ENCODE results near the gene FXYD4.
"Not testable (repeated sequence)": the region's sequence is repeated elsewhere in the genome, so short reads cannot be mapped to it uniquely, and the experiment has no call there.

The FXYD4 gene

DNA sequence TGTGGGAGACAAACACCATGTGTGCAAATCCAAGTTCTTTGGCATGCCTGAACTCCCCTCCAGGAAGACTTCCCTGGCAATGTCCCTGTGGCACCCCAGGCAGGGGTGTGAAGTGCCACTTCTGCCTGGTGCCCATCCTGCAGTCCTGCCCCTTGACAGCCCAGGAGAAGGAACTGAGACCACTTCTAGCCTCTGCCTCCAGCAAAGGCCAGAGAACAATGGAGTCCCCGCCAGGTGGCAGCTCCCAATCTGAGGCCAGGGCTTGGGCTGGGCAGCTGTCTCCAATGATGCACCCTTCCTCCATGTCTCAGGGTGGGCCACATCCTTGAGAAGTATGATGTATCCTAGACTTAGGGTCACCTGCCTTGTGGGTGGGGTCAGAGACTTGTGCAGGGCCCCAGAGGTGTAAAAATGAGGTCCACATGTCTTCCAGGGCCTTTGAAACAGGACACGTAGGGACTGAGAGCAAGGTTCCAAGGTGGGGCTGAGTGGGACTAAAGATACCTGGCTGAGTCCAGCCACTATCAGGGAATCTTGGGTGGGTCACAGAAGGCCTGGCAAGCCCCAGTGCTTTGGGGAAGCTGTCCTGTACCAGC is 5.5 kb downstream of the FXYD4 start:
- DNase-seq, result no peak

DNA sequence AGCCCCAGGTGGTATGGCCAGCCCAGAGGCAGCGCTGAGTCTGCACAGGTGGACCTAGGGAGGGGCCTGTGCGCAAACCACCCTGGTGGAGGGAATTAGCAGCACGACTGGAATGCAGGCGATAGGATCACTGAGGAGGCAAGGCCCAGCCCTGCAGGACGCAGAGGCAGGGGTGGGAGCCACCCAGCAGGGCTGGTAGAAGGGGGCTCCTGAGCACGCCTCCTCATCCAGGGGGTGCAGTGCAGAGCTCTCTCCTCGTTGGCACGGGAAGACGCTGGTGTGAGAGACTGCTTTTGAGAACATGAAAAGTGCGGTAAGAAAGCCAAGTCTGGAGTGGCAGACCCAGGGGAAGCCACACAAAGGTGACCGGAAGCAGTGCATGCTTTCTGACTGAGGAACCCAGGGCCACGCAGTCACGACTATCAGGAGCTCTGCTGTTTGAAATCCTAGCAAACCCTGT is 6.0 kb downstream of the FXYD4 start:
- DNase-seq, result no peak

DNA sequence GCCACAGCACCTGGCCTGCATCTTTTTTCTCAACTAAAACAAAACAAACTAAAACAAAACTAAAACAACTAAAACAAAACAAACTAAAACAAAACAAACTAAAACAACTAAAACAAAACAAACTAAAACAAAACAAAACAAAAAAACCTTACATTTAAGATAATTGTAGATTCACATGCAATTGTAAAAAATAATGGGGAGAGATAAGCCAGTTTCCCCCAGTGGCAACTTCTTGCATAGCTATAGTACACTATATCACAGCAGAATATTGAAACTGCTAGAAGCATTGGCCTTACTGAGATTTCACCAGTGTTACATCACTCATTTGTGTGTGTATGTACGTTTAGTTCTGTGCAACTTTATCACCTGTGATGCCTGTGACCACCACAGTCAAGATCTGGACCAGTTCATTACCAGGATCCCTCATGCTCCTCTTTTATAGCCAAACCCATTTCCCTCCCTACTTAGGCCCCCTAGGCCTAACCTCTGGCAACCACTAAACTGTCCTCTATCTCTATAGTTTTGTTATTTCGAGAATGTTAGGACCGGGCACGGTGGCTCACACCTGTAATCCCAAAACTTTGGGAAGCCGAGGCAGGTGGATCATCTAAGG is 9.3 kb downstream of the FXYD4 start:
- DNase-seq, result no peak

DNA sequence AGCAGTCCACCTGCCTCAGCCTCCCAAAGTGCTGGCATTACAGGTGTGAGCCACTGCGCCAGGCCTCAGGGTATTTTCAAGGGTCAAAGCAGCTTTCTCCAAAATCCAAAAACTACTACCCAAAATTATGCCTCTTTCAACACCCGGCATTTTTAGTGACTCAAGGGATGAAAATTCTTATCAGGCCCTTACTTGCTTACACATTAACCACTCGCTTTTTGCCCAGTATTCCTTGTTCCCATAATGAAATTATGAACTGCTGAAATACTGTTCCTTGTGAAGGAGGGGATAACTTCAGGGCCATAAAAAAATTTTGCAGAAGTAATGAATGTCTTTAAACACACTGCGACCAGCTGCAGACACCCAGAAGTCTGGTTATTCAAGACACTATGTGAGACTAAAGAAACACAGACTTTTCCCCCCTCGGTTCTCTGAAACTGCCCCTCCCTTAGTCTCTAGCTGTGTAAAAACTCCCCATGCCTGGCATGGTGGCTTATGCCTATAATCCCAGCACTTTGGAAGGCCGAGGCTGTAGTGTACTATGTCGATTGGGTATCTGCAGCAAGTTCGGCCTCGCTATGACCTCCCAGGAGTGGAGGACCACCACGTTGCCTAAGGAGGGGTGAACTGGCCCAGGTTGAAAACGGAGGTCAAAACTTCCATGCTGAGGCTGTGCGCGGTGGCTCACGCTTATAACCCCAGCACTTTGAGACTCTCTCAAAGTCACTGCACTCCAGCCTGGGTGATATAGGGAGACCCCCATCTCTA is 12.0 kb downstream of the FXYD4 start:
- no peak for DNase-seq

DNA sequence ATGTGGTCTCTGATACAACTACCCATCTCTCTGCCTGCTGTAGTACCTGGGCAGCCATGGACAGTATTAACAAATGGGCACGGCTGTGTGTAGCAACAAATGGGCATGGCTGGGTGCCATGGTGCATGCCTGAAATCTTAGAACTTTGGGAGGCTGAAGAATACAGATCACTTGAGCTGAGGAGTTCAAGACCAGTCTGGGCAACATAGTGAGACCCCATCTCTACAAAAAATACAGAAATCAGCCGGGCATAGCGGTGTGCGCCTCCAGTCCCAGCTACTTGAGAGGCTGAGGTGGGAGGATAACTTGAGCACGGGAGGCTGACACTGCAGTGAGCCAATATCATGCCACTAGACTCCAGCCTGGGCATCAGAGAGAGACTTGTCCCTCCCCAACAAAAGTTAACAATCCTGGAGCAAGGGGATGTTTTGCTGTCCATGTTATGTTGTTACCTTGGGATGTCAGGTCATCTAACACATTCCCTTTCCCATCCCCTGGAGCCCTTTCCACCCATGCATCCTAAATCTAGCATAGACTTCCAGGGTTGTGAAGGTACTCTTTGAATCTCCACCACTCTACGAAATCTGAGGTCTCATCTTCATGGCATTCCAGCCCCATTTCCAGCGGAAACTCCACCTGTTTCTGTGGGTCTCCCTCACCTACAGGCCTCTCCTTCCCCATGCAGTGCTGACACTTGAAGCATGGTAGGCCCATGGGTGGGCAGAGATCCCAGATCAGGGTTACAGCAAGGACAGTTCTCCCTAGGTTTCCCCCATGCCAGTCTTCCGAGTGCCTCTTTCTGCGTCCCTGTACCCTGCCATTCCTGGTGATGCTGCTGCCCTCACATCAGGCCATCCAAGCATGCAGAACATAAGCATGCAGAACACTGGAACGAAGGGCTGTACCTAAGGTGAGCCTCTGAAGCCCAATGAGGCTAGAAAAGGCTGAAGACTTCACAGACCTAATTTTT is 13.1 kb downstream of the FXYD4 start:
- DNase-seq, result no peak

DNA sequence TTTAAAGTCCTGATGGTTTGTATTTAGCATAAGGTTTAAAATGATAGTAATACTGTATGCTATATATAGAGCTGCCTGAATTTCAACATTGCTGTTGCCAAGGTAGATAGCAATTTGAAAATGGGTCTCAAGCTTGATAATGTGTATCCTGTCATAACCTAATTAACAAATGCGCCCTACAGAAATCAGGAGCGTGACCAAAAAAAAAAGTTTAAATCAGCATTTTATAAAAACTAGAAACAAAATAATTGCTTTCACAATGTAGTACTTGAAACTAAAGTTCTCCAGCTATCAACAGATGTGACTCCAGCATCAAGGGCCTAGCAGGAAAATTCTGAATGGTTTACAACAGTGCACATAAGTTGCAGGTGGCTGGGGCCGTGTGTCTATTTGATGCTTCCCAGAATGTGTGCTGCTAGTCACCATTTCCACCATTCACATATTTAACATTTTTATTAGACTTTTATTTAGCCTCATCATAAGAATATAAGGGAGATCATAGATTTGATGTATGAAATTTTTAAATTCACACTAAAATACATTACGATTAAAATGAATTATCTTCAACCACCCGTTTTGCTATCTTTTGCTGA is 14.1 kb downstream of the FXYD4 start:
- DNase-seq, result no peak

DNA sequence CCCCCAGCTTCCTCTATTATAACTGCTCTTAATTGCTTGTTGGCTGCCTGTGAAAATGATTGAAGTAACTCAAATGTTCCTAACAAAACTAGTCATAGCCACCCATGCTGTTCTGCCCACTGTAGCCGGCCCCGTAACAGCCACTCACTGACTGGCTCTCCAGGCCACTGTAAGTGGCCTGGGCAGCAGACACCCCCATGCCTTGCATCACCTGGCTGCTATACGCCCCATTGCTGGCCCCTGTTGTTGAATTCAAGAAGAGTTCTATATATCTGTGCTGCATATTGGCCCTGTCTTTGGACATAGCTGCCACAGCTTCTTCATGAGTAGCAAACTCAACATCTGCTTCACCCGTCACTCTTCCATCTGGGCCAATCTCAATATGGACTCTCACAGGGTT is 15.1 kb downstream of the FXYD4 start:
- DNase-seq, result no peak

DNA sequence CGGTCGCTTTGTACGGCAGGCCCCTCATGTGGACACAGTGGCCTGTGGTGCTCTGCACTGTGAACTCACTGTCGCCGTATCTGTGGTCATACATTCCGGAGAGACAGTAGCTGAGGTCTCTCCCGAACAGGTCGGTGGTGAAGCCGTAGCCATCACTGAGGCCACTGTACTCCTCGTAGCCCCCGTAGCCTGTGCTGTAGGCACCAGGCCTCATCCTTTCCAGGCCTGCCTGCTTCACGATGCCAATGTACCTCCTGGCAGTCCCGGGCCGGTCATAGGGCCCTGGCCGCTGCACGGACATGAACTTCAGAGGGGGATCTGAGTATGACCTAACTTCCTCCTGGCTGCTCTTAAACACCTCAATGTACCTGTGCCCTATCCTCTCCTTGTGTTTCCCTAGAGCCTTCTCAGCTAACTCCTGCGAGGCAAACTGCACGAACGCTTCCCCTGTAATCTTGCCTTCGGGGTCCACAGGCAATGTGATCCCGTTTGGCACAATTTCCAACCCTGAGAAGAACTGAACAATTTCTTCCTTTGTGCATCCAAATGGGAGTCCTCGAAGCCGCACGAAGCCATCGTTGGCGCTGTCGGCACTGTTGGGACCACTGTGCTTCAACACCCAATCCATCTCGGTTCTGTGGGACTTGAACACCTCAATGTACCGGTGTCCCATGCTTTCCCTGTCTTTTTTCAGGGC is 15.7 kb downstream of the FXYD4 start:
- DNase-seq, result no peak

DNA sequence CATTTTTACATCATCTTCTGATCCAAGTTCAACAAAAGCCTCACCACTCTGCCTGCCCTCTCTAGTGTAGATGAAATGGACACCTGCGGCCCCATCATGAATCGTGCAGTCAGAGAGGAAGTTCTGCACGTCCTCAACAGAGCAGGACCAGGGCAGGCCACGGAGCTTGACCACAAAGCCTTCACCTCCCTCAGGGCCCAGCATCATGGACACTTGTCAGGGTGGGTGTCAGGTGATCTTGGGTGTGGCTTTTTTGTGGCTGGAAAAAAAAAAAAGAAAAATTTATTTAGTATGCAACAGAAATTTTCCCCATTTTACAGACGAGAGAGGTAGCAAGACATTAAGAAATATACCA is 16.2 kb downstream of the FXYD4 start:
- DNase-seq, result no peak

DNA sequence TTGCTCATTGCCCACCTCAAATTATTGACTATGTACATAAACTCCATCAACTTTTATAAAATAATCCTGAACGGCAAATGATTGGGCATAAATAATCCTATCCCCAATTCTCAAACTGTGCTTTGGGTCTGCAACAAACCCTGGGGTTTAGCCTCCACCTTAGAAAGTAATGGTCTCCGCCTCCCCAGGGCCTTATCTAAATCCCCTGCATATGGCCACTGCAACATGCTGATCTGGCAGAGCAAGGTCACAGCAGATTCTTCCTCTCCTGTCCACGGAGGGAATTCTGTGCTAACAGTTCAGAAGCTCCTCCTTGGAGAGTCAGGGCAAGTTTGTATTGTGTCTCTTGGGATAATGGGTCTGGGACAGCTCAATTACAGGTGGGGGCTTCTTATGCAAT is 18.4 kb downstream of the FXYD4 start:
- no peak for DNase-seq

DNA sequence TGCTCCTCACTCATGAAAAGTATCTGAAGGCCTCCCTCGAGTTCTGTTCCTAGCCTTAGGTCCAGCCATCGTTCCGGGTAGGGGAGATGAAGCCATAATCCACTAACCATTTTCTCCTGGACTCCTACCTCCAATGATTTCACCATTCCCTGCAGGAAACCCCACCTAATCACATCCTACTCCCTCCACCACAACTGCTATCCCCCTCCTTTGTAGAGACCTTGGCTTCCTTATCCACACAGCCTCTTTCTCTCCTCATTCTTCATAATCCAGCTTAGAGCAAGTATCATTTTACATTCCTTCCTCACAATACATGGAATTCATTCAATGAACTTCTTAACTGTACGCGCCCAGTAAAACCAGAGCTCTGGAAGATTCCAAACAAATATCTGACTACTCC is 18.9 kb downstream of the FXYD4 start:
- DNase-seq, result no peak

DNA sequence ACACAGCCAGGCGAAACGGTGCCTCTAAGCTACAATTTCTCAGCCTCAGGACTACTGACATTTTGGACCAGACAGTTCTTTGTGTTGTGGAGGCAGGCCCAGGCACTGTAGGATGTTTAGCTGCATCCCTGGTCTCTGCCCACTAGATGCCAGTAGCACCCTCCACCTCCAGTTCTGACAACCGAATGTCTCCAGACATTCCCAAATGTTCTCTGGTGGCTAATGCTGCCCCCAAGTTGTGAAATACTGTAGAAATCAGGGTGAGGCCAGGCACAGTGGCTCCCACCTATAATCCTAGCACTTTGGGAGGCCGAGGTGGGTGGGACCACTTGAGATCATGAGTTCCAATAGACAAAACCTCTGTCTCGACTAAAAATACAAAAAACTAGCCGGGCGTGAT is 19.3 kb downstream of the FXYD4 start:
- DNase-seq, result no peak

DNA sequence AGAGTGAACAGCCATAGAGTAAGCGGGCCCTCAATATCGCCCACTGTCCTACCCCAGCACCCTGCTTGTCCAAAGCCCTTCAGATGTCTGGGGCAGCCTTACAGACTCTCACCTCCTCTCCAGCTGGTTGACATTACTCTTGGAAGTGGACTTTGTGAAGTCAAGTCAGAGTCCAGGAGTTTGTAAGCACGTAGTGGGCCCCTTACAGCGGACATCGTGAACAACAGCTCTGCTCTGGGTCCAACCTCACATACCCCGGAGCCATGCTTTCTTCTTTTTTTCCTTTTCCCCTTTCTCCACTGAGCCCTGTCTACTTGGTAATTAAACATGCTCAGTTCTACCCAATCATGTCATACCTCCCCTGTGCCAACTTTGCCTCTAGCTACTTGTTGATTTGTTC is 20.1 kb downstream of the FXYD4 start:
- DNase-seq, result no peak

DNA sequence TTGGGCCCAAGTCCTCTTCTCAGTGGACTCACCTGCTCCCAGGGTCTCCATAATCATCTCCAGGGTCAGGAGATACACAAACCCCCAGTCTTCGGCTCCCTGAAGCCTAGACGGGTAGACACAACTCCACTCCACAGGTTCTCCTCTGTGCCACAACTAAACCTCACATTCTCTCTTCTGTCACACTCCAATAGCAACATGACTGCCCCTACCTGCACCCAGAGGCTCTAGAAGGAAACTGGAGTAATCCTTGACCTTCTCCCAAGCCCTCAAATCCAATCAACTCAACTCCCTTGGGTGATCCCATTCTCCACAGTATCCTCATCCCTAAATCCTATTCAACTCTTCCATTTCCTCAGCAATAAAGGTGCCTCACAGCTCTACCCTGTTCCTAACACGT is 21.3 kb downstream of the FXYD4 start:
- no peak for DNase-seq

DNA sequence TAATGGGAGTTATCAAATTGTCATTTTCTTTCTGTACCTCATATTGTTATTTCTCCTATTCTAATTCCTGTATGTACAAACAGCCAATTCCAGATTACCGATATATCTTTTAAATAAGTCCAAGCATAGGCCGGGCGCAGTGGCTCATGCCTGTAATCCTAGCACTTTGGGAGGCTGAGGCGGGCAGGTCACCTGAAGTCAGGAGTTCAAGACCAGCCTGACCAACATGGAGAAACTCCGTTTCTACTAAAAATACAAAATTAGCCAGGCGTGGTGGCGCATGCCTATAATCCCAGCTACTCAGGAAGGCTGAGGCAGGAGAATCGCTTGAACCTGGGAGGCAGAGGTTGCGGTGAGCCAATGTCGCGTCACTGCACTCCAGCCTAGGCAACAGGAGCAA is 21.8 kb downstream of the FXYD4 start:
- not testable (repeated sequence) for DNase-seq

DNA sequence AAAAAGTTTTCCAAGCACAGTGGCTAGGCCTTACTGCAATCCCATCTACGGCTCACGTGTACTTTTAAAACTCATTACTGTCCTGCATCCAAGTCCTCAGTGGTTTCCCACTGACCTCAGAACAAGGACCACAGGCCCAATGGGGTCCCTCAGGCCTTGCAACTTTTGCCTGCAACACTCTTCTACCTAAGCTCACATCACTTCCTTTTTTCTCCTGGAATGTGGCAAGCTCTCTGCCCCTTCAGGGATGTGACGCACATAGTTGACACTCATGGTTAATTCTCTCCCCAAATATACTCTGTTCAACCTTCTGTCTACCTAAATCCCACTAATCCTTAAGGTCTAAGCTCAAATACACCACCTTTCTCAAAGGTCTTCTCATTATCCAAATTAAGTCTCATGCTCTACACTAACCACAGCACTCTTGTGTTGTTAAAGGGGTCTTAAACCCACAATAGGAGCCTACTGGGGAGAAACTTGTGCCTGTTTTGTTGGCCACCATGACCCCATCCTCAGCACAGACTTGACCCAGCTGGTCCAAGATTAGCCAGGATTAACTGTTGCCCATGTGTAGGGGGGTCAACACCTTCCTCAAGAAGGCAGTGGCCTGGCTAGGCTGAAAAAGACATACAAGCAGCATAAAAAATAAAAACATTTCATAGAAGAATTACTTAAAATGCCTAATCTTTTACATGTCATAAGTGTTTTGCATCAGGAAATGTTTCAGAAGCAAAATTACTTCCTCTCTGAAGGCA is 22.3 kb downstream of the FXYD4 start:
- DNase-seq, result no peak

DNA sequence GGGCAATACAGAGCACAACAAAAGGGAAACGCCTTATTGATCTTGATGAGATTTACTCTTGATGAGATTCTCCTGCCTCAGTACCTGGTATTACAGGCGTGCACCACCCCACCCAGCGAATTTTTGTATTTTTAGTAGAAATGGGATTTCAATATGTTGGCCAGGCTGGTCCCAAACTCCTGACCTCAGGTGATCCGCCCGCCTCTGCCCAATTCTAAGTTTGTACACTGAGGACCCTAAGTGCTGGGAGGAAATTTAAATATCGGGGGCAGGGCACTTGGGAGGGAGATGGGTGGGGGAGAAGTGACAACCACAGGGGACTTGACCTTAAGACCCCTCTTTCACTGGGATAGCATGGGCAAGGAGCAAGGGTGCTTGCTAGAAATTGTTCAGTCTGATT is 23.4 kb downstream of the FXYD4 start:
- DNase-seq, result no peak

DNA sequence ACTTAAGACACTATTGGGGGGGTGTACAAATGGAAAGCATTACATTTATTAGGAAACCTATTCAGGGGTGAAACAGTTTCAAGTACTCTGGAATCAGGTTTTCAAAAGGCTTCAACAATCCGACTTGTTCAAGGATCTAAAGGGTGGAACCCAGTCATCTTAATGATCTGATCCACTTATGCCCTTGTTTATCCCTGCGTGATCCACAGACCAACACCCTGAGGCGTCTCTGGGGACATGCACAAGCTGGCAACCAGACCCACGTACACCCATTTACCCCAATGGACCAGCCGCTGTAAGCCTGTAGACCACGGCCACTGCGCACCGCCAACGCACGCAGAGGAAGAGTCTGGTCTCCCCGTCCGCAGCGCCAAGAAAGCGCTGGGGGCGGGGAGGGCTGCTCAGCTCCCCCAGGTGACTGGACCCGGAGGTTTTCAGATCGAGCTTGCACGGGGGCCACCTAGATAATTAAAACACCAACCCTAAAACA is 24.2 kb downstream of the FXYD4 start:
- no peak for DNase-seq

DNA sequence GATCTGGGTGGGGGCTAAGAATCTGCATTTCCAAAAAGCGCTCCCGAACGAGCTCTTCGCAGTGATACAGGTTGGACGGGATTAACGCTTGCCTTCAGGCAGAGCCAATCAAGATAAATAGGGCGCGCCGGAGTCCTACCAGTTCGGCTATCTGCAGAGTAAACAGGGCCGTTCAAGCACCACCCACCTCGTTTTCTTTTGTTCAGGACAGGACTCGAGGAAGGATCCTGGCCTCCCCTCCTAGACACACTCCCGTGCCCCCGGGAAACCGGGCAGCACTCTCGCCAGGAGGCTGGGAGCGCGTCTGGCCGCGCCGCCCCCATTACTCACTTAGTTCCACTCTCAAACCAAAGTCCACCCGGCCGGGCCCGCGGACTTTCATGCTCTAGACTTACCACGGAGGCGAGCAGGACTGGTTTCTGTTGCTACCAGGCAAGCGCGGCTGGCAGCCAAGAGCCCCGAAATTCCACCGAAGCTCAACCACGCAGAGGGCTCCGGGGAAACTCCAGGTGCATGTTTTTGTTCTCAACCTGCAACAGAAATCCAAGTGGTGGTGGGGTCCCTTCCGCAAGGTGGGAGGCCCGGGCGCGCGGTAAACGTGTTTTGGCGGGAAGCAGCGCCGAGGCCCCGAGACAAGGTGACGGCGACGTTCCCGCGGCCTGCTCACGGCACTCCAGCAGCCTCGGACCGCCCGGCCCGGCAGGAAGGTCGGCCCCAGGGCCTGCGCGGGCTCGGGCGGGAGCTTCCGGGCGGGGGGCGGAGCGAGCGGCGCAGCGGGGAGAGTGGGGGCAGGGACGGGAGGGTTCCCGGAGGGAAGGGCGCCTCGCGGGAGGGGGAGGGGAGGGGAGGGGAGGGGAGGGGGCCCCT is 24.9 kb downstream of the FXYD4 start:
- no peak for DNase-seq

DNA sequence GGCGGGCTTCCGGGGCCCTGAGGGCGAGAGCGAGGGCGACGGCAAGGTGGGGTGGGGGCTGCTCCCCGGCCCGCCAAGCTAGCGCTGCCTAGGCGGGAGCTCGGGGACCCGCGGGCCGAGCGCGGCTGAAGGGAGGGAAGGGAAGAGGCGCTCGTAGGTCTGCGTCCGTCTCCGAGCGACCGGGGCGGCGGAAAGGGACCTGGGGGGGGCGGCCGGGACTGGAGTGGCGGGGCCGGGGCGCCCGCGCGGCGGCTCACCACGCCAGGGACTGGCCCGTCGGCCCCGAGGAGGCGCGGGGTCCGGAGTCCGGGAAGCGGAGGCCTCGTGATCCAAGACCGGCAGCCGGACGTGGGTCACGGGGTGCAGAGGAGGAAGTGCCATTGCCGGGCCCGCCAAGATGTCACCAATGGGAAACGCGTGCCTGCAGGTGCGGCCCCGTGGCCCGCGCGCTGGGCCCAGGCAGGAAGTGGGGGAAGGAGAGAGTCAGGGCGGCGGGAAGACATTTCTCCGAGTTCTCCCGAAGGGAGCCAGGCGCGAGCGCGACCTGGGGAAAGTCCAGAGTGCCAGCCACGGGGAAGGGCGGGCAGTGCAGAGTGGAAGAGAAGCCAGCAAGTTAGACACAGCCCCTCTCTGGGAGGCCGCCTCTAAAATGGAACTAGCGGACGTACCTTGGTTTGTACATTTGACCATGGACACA is 25.6 kb downstream of the FXYD4 start:
- no peak for DNase-seq

Measured in NCI-H187 treated with DMSO at 0.1 percent for 48 hours (cell line).